ENCODE measurements around the gene FYN.

- TF ChIP-seq ZNF274 (IDR thresholded peaks at IDR 0.05; ENCODE audit: low read depth, low read length) (no peak), SUZ12 (IDR thresholded peaks at IDR 0.05; ENCODE audit: extremely low read depth, insufficient read depth, insufficient read length) (no peak)
Observed at GRCh38 chr6:111780393-111780792, 92.9 kb downstream of the FYN start.

Data from NT2/D1 (cell line).